Measurements from ENCODE around the gene CYBA. TPM values are rescaled to one million over a fixed set of nuclear protein-coding genes. Genes with fewer than 3 reads are reported as not detected.

CYBA gene
- polyA plus RNA-seq, 1 donor (not counting 4 experiments of a cell fraction or from before 2014, with no cell fraction given), result 4.4 TPM

GRCh38 chr16:88678224-88678979, 27.5 kb upstream of the CYBA start:
- no peaks in the 10 kb centered on the region for H4K20me1 ChIP-seq (ENCODE audit: control insufficient read depth, extremely low read depth, insufficient read depth, low read length)
- peaks cover 0 to 6% of the 10 kb centered on the region in 2 experiments for H3K36me3 ChIP-seq (ENCODE audit: control insufficient read depth in 2 of 2, extremely low read depth in 1 of 2, insufficient read depth in 2 of 2, low read length in 2 of 2)
- no peaks in the 10 kb centered on the region for H3K79me2 ChIP-seq (ENCODE audit: control insufficient read depth, insufficient read depth, low read length)
- H3K27ac ChIP-seq (ENCODE audit: control insufficient read depth, insufficient read depth, low read length), result no peak overlapping the region
- no peaks in the 10 kb centered on the region for H3K9me1 ChIP-seq (ENCODE audit: control insufficient read depth, extremely low read depth, insufficient read depth, low read length)
- FAIRE-seq (no peak), DNase-seq (ENCODE audit: low read depth, low spot score) (no peak)
- no peak overlapping the region for H3K4me2 ChIP-seq (ENCODE audit: control insufficient read depth, extremely low read depth, insufficient read depth, low read depth, low read length)
- TF ChIP-seq EZH2 (IDR thresholded peaks at IDR 0.05; ENCODE audit: low read length) (no peak), CTCF (optimal IDR thresholded peaks at IDR 0.05 in 1 of 3, IDR thresholded peaks at IDR 0.05 in 1 of 3, conservative IDR thresholded peaks at IDR 0.05 in 1 of 3; ENCODE audit: extremely low read depth in 1 of 3, insufficient read depth in 2 of 3, low read length in 3 of 3) (no peak)
- H3K4me3 ChIP-seq (ENCODE audit: control insufficient read depth in 2 of 3, extremely low read depth in 1 of 3, insufficient read depth in 2 of 3, low read depth in 1 of 3, low read length in 3 of 3), result no peak overlapping the region
- dilution Hi-C loops (cut with MboI; ENCODE audit: extremely low pct_ligation_motif_present, low sequenced_read_pairs), result no loop called here
- no peaks in the 10 kb centered on the region for H3K4me1 ChIP-seq (ENCODE audit: control insufficient read depth, extremely low read depth, insufficient read depth, low read length)
- H3K27me3 ChIP-seq (ENCODE audit: control insufficient read depth, extremely low read depth, insufficient read depth, low read length), result peaks cover 16% of the 10 kb centered on the region
- H2AFZ ChIP-seq (ENCODE audit: control insufficient read depth, low read length), result no peak overlapping the region
- no peaks in the 10 kb centered on the region for H3K9me3 ChIP-seq (ENCODE audit: control insufficient read depth, low read depth, low read length)
- no peak overlapping the region for H3K9ac ChIP-seq (ENCODE audit: control insufficient read depth, extremely low read depth, insufficient read depth, low read length)

- Histone ChIP-seq H3K4me2 (ENCODE audit: control insufficient read depth, extremely low read depth, insufficient read depth, low read depth, low read length) (no peak overlapping the region), H3K9me1 (ENCODE audit: control insufficient read depth, extremely low read depth, insufficient read depth, low read length) (no peaks in the 10 kb centered on the region), H2AFZ (ENCODE audit: control insufficient read depth, low read length) (no peak overlapping the region), H4K20me1 (ENCODE audit: control insufficient read depth, extremely low read depth, insufficient read depth, low read length) (no peaks in the 10 kb centered on the region), H3K4me3 (ENCODE audit: control insufficient read depth in 2 of 3, extremely low read depth in 1 of 3, insufficient read depth in 2 of 3, low read depth in 1 of 3, low read length in 3 of 3) (no peak overlapping the region), H3K9me3 (ENCODE audit: control insufficient read depth, low read depth, low read length) (no peaks in the 10 kb centered on the region), H3K4me1 (ENCODE audit: control insufficient read depth, extremely low read depth, insufficient read depth, low read length) (no peaks in the 10 kb centered on the region), H3K36me3 (ENCODE audit: control insufficient read depth in 2 of 2, extremely low read depth in 1 of 2, insufficient read depth in 2 of 2, low read length in 2 of 2) (peaks cover 0 to 6% of the 10 kb centered on the region in 2 experiments), H3K79me2 (ENCODE audit: control insufficient read depth, insufficient read depth, low read length) (no peaks in the 10 kb centered on the region), H3K27ac (ENCODE audit: control insufficient read depth, insufficient read depth, low read length) (no peak overlapping the region), H3K9ac (ENCODE audit: control insufficient read depth, extremely low read depth, insufficient read depth, low read length) (no peak overlapping the region), H3K27me3 (ENCODE audit: control insufficient read depth, extremely low read depth, insufficient read depth, low read length) (peaks cover 16% of the 10 kb centered on the region)
- DNase-seq (ENCODE audit: low read depth, low spot score) (no peak), FAIRE-seq (no peak)
- TF ChIP-seq EZH2 (IDR thresholded peaks at IDR 0.05; ENCODE audit: low read length) (no peak), CTCF (optimal IDR thresholded peaks at IDR 0.05 in 1 of 3, IDR thresholded peaks at IDR 0.05 in 1 of 3, conservative IDR thresholded peaks at IDR 0.05 in 1 of 3; ENCODE audit: extremely low read depth in 1 of 3, insufficient read depth in 2 of 3, low read length in 3 of 3) (no peak)
- dilution Hi-C loops (cut with MboI; ENCODE audit: extremely low pct_ligation_motif_present, low sequenced_read_pairs), result no loop called here
These were observed 26.9 kb upstream of the CYBA start for GRCh38 chr16:88677721-88678120.
